HG03520 (cell line): Measurements from ENCODE around the gene INSR.
"Not testable (repeated sequence)": the region's sequence is repeated elsewhere in the genome, so short reads cannot be mapped to it uniquely, and the experiment has no call there.

Experiments used
- ATAC-seq: cut with Tn5 transposase; IDR thresholded peaks from one replicate; pipeline ENCODE4 v1.9.1; 2021; ENCODE audit warnings: mild to moderate bottlenecking, moderate library complexity; ENCODE audit not compliant: unreplicated experiment

The INSR gene

GRCh38 chr19:7104747-7105447 lies 189.3 kb downstream of the INSR start:
- no peak for ATAC-seq

- no peak for ATAC-seq
Measured at GRCh38 chr19:7101498-7102253, 192.5 kb downstream of the INSR start.

GRCh38 chr19:7099597-7099921 lies 194.7 kb downstream of the INSR start:
- ATAC-seq, result no peak

GRCh38 chr19:7098701-7099596 lies 195.3 kb downstream of the INSR start:
- peak; percentile 76 for ATAC-seq

- no peak for ATAC-seq
Measured at GRCh38 chr19:7098096-7098495, 196.1 kb downstream of the INSR start.

GRCh38 chr19:7088999-7089398 lies 205.2 kb downstream of the INSR start:
- ATAC-seq, result no peak

- ATAC-seq, result no peak
Measured at GRCh38 chr19:7083076-7083956, 210.9 kb downstream of the INSR start.

GRCh38 chr19:7078008-7078407 lies 216.2 kb downstream of the INSR start:
- no peak for ATAC-seq

- ATAC-seq, result no peak
Measured at GRCh38 chr19:7076151-7076550, 218.1 kb downstream of the INSR start.

- ATAC-seq, result no peak
Measured at GRCh38 chr19:7074705-7075282, 219.4 kb downstream of the INSR start.

- no peak for ATAC-seq
Measured at GRCh38 chr19:7072541-7072940, 221.7 kb downstream of the INSR start.

- ATAC-seq, result no peak
Measured at GRCh38 chr19:7069904-7070226, 224.3 kb downstream of the INSR start.

- peak; percentile 85 for ATAC-seq
Measured at GRCh38 chr19:7069042-7069903, 224.9 kb downstream of the INSR start, which contains the start of gene ZNF557. ZNF557 (plus strand) TSS chr19:7069703; CDS start chr19:7075075, 5,372 bp downstream.

GRCh38 chr19:7068599-7068998 lies 225.6 kb downstream of the INSR start:
- ATAC-seq, result no peak

- no peak for ATAC-seq
Measured at GRCh38 chr19:7067716-7068115, 226.5 kb downstream of the INSR start.

- not testable (repeated sequence) for ATAC-seq
Measured at GRCh38 chr19:7067122-7067521, 227.1 kb downstream of the INSR start.

GRCh38 chr19:7063764-7064418 lies 230.3 kb downstream of the INSR start:
- no peak for ATAC-seq

GRCh38 chr19:7063339-7063738 lies 230.9 kb downstream of the INSR start:
- no peak for ATAC-seq
